RWPE2 (cell line): ENCODE results near the gene ZGPAT.
"Not testable (repeated sequence)": the region's sequence is repeated elsewhere in the genome, so short reads cannot be mapped to it uniquely, and the experiment has no call there.

ENCODE experiments used
- ATAC-seq: fragments of 200-7000 bp; cut with Tn5 transposase; 3 replicates; pipeline ENCODE4 v1.9.1; 2021; ENCODE audit warnings: low read depth
- DNase-seq: peaks from one replicate; pipeline ENCODE4 v3.0.0-alpha.2; 2020; ENCODE audit warnings: low spot score
- H3K27ac ChIP-seq: fragments of 450-650 bp; 2 replicates; pipeline ENCODE4 v1.5.1; 2017; ENCODE audit warnings: mild to moderate bottlenecking; ENCODE audit not compliant: poor library complexity, severe bottlenecking
- H3K27me3 ChIP-seq: fragments of 250-450 bp; sonication (Bioruptor Pico); 2 replicates; pipeline ENCODE4 v1.5.1; 2021; ENCODE audit warnings: mild to moderate bottlenecking, moderate library complexity; ENCODE audit not compliant: insufficient read depth, poor library complexity, severe bottlenecking
- H3K36me3 ChIP-seq: fragments of 250-450 bp; sonication (Bioruptor Pico); 2 replicates; pipeline ENCODE4 v1.5.1; 2020; ENCODE audit warnings: low read depth, mild to moderate bottlenecking, moderate library complexity
- H3K4me1 ChIP-seq: fragments of 250-450 bp; sonication (Bioruptor Pico); 2 replicates; pipeline ENCODE4 v1.5.1; 2021; ENCODE audit warnings: mild to moderate bottlenecking, moderate library complexity; ENCODE audit not compliant: insufficient read depth, poor library complexity, severe bottlenecking
- H3K4me3 ChIP-seq: fragments of 250-450 bp; sonication (Bioruptor Pico); 2 replicates; pipeline ENCODE4 v1.5.1; 2021; ENCODE audit warnings: mild to moderate bottlenecking, moderate library complexity; ENCODE audit not compliant: severe bottlenecking
- H3K9me3 ChIP-seq: fragments of 250-450 bp; sonication (Bioruptor Pico); 2 replicates; pipeline ENCODE4 v1.5.1; 2021; ENCODE audit warnings: mild to moderate bottlenecking, moderate library complexity; ENCODE audit not compliant: severe bottlenecking
- CTCF ChIP-seq: fragments of 450-650 bp; IDR thresholded peaks from one replicate; pipeline ENCODE4 v1.5.1; 2017; ENCODE audit warnings: mild to moderate bottlenecking, moderate library complexity; ENCODE audit not compliant: poor library complexity, severe bottlenecking

The ZGPAT gene

GRCh38 chr20:63664143-63664851 is 43.5 kb upstream of the ZGPAT start:
- Histone ChIP-seq H3K36me3 (peaks cover 96% of the 10 kb centered on the region), H3K9me3 (no peaks in the 10 kb centered on the region), H3K27ac (no peak overlapping the region), H3K4me3 (no peak overlapping the region), H3K27me3 (no peaks in the 10 kb centered on the region), H3K4me1 (no peaks in the 10 kb centered on the region)
- TF ChIP-seq CTCF: no peak
- ATAC-seq (no peak; the same call in 2 of the 3 replicates), DNase-seq (no peak)

GRCh38 chr20:63664861-63665594 is 42.8 kb upstream of the ZGPAT start:
- no peaks in the 10 kb centered on the region for H3K9me3 ChIP-seq
- H3K27me3 ChIP-seq: no peaks in the 10 kb centered on the region
- DNase-seq (no peak), ATAC-seq (peak; percentile 32; the same call in 2 of the 3 replicates)
- no peak overlapping the region for H3K27ac ChIP-seq
- no peaks in the 10 kb centered on the region for H3K4me1 ChIP-seq
- TF ChIP-seq CTCF: no peak
- H3K4me3 ChIP-seq: no peak overlapping the region
- H3K36me3 ChIP-seq: peaks cover 93% of the 10 kb centered on the region

GRCh38 chr20:63665708-63666107 is 42.1 kb upstream of the ZGPAT start:
- Histone ChIP-seq H3K27me3 (no peaks in the 10 kb centered on the region), H3K9me3 (no peaks in the 10 kb centered on the region), H3K36me3 (peaks cover 86% of the 10 kb centered on the region), H3K4me1 (no peaks in the 10 kb centered on the region), H3K27ac (no peak overlapping the region), H3K4me3 (no peak overlapping the region)
- TF ChIP-seq CTCF: no peak
- no peak for ATAC-seq
- DNase-seq: no peak

- H3K4me1 ChIP-seq: no peaks in the 10 kb centered on the region
- no peak for TF ChIP-seq CTCF
- H3K27me3 ChIP-seq: no peaks in the 10 kb centered on the region
- ATAC-seq (no peak), DNase-seq (no peak)
- H3K36me3 ChIP-seq: peaks cover 86% of the 10 kb centered on the region
- H3K27ac ChIP-seq: no peak overlapping the region
- no peaks in the 10 kb centered on the region for H3K9me3 ChIP-seq
- H3K4me3 ChIP-seq: no peak overlapping the region
Observed at GRCh38 chr20:63667858-63668257, 40.0 kb upstream of the ZGPAT start.

- Histone ChIP-seq H3K27ac (no peak overlapping the region), H3K27me3 (no peaks in the 10 kb centered on the region), H3K4me3 (no peak overlapping the region), H3K9me3 (no peaks in the 10 kb centered on the region), H3K36me3 (peaks cover 86% of the 10 kb centered on the region), H3K4me1 (no peaks in the 10 kb centered on the region)
- no peak for DNase-seq
- TF ChIP-seq CTCF: no peak
- no peak for ATAC-seq
Observed at GRCh38 chr20:63668351-63668750, 39.5 kb upstream of the ZGPAT start.

GRCh38 chr20:63671695-63672094 is 36.1 kb upstream of the ZGPAT start:
- H3K4me3 ChIP-seq, H3K27ac ChIP-seq, H3K27me3 ChIP-seq, DNase-seq, ATAC-seq, H3K9me3 ChIP-seq, H3K4me1 ChIP-seq: not testable (repeated sequence)
- H3K36me3 ChIP-seq: peaks cover 86% of the 10 kb centered on the region
